Measurements from ENCODE around the gene NAPG. TPM values are rescaled to one million over a fixed set of nuclear protein-coding genes. Genes with fewer than 3 reads are reported as not detected.
"Not testable (repeated sequence)": the region's sequence is repeated elsewhere in the genome, so short reads cannot be mapped to it uniquely, and the experiment has no call there.

The NAPG gene
- total and polyA plus RNA-seq, 5 experiments from 2014 or later: 12.8 to 34.8 (median 14.7) TPM

- H3K27me3 Mint-ChIP-seq, H3K4me1 Mint-ChIP-seq, POLR2A ChIA-PET, H3K9me3 Mint-ChIP-seq, ATAC-seq, H3K36me3 Mint-ChIP-seq, DNase-seq: not testable (repeated sequence)
- Mint-ChIP-seq H3K27ac (peak overlapping the region in 2 of 10 donors; percentile 57 to 63), H3K4me3 (peak overlapping the region in 6 of 10 donors; percentile 7 to 42 (median 30))
Observed at GRCh38 chr18:10577842-10578572, 52.2 kb downstream of the NAPG start.

- H3K36me3 Mint-ChIP-seq, H3K9me3 Mint-ChIP-seq, H3K4me1 Mint-ChIP-seq, POLR2A ChIA-PET, ATAC-seq, DNase-seq, H3K27me3 Mint-ChIP-seq: not testable (repeated sequence)
- peak overlapping the region in 1 of 10 donors; percentile 30 for H3K4me3 Mint-ChIP-seq
- H3K27ac Mint-ChIP-seq: peak overlapping the region in 1 of 10 donors; percentile 63
Observed at GRCh38 chr18:10578573-10578899, 52.7 kb downstream of the NAPG start.

DNA sequence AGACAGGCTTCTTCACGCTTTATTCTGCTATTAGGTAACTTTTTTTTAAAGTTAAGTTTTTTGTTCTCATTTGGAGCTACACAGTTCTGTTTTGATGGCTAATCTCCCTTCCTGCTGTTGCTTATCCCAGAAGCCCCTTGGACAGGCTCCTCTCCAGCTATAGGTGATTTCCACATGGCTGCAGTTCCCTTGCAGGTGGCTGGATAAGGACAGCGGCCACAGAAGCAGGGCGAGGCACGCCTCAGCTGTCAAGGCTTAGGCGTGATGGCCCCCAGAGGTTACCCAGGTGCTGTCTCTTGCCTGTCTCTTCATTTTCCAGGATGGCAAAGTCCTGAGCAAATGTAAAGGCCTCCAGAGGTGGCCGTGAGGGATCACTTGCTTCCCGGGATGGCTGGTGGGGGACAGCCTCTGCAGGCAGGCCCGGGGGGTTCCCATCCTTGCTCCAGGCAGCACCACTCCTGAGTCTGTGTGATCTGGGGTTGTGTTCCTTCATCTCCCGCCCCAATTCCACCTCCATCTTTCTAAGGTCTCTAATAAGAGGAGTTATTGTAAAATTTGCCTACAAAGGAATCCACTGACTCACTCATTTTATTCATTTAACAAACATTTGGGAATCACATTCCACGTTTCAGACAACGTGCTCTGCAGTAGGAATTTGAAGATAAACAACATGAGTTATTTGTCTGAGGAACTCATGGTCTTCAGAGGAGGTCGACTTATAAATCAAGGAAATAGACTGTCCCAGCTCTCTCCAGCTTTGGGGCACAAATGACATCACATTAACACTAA lies 53.4 kb downstream of the NAPG start:
- Mint-ChIP-seq H3K36me3 (peaks cover 0 to 7% (median 5%) of the 10 kb centered on the region in 3 donors), H3K27me3 (no peaks in the 10 kb centered on the region), H3K4me1 (peaks cover 2 to 7% (median 5%) of the 10 kb centered on the region in 4 donors), H3K4me3 (no peak overlapping the region), H3K9me3 (peaks cover 0 to 10% (median 0%) of the 10 kb centered on the region in 9 donors), H3K27ac (no peak overlapping the region)
- POLR2A ChIA-PET: no interaction called here
- ATAC-seq (no peak), DNase-seq (no peak)

DNA sequence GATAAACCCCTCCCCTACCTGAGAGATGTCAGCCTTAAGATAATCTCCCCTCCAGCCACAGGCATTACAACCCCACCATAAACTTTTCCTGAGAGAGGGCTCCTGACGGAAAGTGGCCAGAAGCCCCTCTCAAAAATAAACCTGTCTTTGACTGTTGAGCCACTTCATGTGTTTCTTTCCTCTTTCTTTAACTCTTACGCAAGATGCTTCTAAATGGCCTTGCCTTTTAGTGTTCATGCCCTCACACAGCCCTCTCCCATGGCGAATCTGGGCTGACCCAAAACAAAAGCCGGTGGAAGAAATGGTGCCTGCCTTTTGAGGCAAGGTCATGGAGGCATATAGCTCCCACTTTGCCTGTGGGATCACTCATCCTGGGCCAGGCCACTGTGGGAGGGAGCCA lies 54.4 kb downstream of the NAPG start:
- Mint-ChIP-seq H3K4me1 (peaks cover 2 to 7% (median 5%) of the 10 kb centered on the region in 4 donors), H3K4me3 (no peak overlapping the region), H3K27ac (no peak overlapping the region), H3K36me3 (peaks cover 0 to 7% (median 5%) of the 10 kb centered on the region in 3 donors), H3K9me3 (peaks cover 0 to 6% (median 0%) of the 10 kb centered on the region in 9 donors), H3K27me3 (no peaks in the 10 kb centered on the region)
- ATAC-seq: no peak
- POLR2A ChIA-PET: no interaction called here
- DNase-seq: no peak

DNA sequence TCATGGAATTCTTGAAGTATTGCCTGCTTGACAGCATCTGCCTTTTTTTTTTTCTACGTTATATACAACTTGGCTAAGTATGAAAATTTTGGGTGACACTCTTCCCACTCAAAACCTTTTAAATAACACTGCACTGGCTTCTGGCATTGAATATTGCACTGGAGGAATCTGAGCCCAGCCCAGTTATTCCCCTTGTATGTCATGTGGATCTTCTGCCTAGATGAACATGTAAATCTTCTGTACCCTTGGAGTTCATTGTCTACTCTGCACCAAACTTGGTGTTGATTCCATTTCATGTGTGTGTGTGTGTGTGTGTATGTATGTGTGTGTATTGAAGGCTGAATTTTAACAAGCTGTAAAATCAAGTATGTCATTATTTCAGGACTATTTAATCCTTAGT lies 59.4 kb downstream of the NAPG start:
- no peak overlapping the region for H3K4me3 Mint-ChIP-seq

DNA sequence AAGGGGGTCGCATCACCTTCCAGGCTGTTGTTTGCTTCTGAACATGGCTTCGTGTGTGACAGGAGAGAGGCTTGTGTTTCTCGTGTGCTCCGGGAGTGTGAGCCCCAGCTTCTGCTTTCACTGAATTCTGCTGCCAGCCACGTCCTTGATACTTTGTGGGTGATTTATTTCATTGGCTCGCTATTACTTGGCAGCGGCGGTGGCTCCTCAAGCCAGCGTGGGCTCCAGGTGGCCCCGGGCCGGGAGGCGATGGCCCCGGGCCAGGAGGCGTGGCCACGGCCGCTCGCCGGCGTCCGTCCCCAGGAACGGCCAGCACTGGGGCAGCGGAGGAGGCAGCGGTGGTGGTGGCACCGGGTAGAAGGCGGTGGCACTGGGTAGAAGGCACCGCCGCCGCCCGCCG lies 63.1 kb downstream of the NAPG start:
- H3K27me3 Mint-ChIP-seq: peaks cover 0 to 3% (median 2%) of the 10 kb centered on the region in 5 donors
- H3K36me3 Mint-ChIP-seq: peaks cover 0 to 15% (median 0%) of the 10 kb centered on the region in 3 donors
- peaks cover 0 to 10% (median 0%) of the 10 kb centered on the region in 4 donors for H3K4me1 Mint-ChIP-seq
- DNase-seq: no peak
- POLR2A ChIA-PET: no interaction called here
- ATAC-seq: no peak
- H3K4me3 Mint-ChIP-seq: no peak overlapping the region
- peaks cover 0 to 12% (median 3%) of the 10 kb centered on the region in 9 donors for H3K9me3 Mint-ChIP-seq
- H3K27ac Mint-ChIP-seq: no peak overlapping the region

More for the DNA sequence above, 59.4 kb downstream of the NAPG start:
- peaks cover 0 to 2% (median 0%) of the 10 kb centered on the region in 4 donors for H3K4me1 Mint-ChIP-seq
- peaks cover 0 to 4% (median 1%) of the 10 kb centered on the region in 3 donors for H3K36me3 Mint-ChIP-seq
- peaks cover 0 to 4% (median 0%) of the 10 kb centered on the region in 9 donors for H3K9me3 Mint-ChIP-seq
- H3K27me3 Mint-ChIP-seq: no peaks in the 10 kb centered on the region
- H3K27ac Mint-ChIP-seq: no peak overlapping the region
- no peak for ATAC-seq
- no peak for DNase-seq
- POLR2A ChIA-PET: no interaction called here

DNA sequence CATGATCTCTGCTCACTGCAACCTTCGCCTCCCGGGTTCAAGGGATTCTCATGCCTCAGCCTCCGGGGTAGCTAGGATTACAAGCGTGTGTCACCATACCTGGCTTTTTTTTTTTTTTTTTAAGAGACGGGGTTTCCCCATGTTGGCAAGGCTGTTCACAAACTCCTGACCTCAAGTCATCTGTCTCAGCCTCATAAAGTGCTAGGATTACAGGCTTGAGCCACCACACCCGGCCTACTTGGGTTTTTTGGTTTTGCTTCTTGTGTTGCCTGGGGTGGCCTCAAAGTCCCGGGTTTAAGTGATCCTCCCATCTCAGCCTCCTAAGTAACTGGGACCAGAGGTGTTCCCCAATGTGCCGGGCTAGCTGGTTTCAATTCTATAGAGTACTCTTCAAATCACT lies 64.6 kb downstream of the NAPG start:
- Mint-ChIP-seq H3K36me3 (peaks cover 0 to 15% (median 0%) of the 10 kb centered on the region in 3 donors), H3K9me3 (peaks cover 0 to 13% (median 3%) of the 10 kb centered on the region in 9 donors), H3K4me1 (peaks cover 0 to 10% (median 0%) of the 10 kb centered on the region in 4 donors), H3K4me3 (no peak overlapping the region), H3K27ac (no peak overlapping the region), H3K27me3 (peaks cover 0 to 3% (median 2%) of the 10 kb centered on the region in 5 donors)
- DNase-seq (no peak), ATAC-seq (no peak)
- POLR2A ChIA-PET: no interaction called here

DNA sequence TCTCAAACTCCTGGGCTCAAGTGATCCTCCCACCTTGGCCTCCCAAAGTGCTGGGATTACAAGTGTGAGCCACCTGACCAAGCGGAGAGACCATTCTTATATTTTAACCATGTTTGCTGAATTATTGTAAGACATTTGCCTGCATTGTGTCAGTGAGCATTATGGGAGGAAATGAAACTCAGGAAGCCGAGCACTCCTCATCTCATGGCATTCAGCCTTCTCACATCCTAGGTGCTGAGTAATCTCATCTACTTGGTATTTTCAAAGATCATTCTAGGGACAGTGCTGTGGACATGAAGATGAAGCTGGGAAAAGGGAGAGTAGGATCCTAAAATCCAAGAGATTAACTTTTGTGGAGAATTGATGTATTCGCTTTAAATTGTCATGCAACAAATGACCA lies 66.1 kb downstream of the NAPG start:
- no peak overlapping the region for H3K27ac Mint-ChIP-seq
- peaks cover 0 to 3% (median 2%) of the 10 kb centered on the region in 5 donors for H3K27me3 Mint-ChIP-seq
- H3K36me3 Mint-ChIP-seq: peaks cover 0 to 15% (median 0%) of the 10 kb centered on the region in 3 donors
- peaks cover 0 to 13% (median 3%) of the 10 kb centered on the region in 9 donors for H3K9me3 Mint-ChIP-seq
- DNase-seq: no peak
- POLR2A ChIA-PET: no interaction called here
- H3K4me1 Mint-ChIP-seq: peaks cover 0 to 10% (median 0%) of the 10 kb centered on the region in 4 donors
- H3K4me3 Mint-ChIP-seq: no peak overlapping the region
- no peak for ATAC-seq

DNA sequence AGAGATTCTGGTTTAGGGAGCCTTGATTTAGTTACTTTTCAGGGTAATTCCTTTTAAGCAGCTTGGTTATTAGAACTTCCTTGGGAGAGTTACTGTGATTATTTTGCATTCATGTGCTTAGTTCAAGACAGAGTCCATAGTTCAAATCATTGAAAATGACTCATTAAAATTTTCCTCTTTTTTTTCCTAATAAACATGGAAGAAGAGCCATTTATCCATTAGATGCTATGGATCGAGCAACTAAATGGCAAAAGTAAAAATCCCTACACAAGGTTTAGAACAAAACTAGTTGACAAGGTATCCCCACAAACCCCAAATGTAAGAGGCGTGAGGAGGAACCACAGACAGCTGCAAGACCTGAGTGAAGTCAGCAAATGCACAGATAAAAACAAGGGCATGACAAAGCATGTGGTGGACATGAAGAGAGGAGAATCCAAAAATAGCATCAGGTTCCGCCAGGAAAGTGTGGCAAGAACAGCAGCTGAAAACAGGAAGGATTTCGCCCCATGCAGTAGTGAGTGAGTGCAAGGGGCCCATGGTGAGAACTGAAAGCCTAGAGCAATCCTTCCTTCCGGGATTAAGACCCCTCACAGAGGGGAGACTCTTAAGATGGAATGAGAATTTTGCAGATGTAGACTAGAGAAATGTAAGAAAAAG lies 67.7 kb downstream of the NAPG start:
- POLR2A ChIA-PET, DNase-seq, H3K27me3 Mint-ChIP-seq, H3K27ac Mint-ChIP-seq, ATAC-seq, H3K4me1 Mint-ChIP-seq: not testable (repeated sequence)
- H3K9me3 Mint-ChIP-seq: peaks cover 0 to 13% (median 3%) of the 10 kb centered on the region in 9 donors
- H3K4me3 Mint-ChIP-seq: peak overlapping the region in 1 of 10 donors; percentile 4
- H3K36me3 Mint-ChIP-seq: peaks cover 0 to 11% (median 0%) of the 10 kb centered on the region in 3 donors

DNA sequence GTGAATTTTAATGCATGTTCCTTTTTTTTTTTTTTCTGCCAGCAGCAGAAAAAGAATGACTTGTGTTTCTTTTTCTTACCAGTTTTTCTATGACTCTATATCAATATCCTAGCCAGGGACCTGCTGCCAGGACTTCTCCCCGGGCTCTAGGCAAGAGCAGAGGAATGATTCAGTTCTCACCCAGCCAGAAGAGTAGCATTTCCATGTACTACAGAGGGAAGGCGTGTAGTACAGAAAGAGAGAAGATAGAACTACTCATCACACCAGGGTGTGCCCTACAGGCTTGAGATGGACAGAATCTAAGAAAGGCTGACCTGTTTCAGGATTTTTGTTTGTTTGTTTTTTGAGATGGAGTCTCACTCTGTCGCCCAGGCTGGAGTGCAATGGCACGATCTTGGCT lies 70.1 kb downstream of the NAPG start:
- H3K27ac Mint-ChIP-seq, POLR2A ChIA-PET, DNase-seq, ATAC-seq, H3K4me3 Mint-ChIP-seq, H3K4me1 Mint-ChIP-seq, H3K27me3 Mint-ChIP-seq: not testable (repeated sequence)
- H3K9me3 Mint-ChIP-seq: peaks cover 0 to 13% (median 3%) of the 10 kb centered on the region in 9 donors
- peaks cover 0 to 11% (median 0%) of the 10 kb centered on the region in 3 donors for H3K36me3 Mint-ChIP-seq

DNA sequence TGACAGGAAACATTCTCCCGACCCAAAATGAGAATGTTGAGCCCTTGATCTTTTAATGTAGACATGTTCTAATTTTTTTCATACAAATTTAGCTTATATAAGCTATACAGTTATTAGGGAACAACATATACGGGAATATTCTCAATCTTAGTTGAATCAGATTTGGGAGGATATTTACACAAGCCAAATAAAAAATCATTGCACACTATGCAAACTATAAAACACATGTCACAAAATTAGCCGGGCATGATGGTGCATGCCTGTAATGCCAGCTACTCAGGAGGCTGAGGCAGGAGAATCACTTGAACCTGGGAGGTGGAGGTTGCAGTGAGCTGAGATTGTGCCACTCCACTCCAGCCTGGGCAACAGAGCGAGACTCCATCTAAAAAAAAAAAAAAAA lies 71.9 kb downstream of the NAPG start:
- H3K27me3 Mint-ChIP-seq, DNase-seq, H3K4me1 Mint-ChIP-seq, H3K27ac Mint-ChIP-seq, H3K4me3 Mint-ChIP-seq, ATAC-seq, POLR2A ChIA-PET: not testable (repeated sequence)
- Mint-ChIP-seq H3K36me3 (peaks cover 0 to 18% (median 0%) of the 10 kb centered on the region in 3 donors), H3K9me3 (peaks cover 2 to 20% (median 7%) of the 10 kb centered on the region in 9 donors)

DNA sequence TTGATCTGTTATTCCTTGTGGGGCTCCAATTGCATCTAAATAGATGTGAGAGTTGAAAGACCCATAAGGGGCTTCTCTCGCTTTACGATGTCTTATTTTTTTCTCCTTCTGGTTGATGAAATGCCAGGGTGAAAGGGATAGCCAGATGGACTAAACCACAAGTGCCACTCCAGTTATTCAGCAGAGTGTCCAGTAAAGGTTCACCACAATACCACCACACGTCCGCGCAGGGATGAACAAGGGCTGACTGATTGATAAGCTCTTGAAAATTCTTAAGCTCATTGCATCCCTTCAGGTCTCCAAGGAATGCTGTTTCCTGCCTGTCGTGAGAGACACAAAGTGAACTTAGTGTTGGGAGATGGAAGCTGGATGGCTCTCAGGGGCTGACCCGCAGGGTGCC lies 74.9 kb downstream of the NAPG start:
- H3K27me3 Mint-ChIP-seq, H3K27ac Mint-ChIP-seq, H3K4me3 Mint-ChIP-seq, ATAC-seq, DNase-seq, H3K4me1 Mint-ChIP-seq, POLR2A ChIA-PET: not testable (repeated sequence)
- Mint-ChIP-seq H3K36me3 (peaks cover 0 to 29% (median 4%) of the 10 kb centered on the region in 3 donors), H3K9me3 (peaks cover 7 to 32% (median 21%) of the 10 kb centered on the region in 9 donors)

Data from naive thymus-derived CD8-positive, alpha-beta T cell (primary cell).